ENCODE data around the gene PREPL.

DNA sequence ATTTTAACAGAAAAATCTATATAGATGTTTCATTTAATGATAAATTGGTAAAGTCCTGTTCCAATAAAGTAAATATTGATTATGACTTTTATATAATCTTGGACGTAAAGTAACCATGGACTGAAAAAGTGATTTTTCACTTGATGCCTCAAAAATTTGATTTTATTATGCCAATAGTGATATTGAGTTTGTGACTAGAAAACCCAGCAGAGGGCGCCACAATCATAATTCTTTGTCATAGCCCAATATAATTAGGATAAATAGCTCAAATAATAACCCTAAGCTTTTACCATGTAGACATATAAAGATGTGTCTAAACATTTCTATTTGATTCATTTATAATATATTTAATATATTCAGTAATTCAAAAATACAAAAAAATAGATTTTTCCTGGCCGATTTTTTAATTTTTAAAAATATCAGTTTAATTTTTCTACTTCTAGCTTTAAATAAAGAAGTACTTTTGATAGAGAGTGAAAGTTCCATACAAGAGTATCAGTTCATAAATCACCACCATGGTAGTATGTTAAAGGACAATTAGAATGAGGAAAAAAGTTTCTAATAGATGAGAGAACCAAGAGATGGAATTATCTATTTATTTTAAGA lies 31.1 kb upstream of the PREPL start:
- TF ChIP-seq, protein P1, sequence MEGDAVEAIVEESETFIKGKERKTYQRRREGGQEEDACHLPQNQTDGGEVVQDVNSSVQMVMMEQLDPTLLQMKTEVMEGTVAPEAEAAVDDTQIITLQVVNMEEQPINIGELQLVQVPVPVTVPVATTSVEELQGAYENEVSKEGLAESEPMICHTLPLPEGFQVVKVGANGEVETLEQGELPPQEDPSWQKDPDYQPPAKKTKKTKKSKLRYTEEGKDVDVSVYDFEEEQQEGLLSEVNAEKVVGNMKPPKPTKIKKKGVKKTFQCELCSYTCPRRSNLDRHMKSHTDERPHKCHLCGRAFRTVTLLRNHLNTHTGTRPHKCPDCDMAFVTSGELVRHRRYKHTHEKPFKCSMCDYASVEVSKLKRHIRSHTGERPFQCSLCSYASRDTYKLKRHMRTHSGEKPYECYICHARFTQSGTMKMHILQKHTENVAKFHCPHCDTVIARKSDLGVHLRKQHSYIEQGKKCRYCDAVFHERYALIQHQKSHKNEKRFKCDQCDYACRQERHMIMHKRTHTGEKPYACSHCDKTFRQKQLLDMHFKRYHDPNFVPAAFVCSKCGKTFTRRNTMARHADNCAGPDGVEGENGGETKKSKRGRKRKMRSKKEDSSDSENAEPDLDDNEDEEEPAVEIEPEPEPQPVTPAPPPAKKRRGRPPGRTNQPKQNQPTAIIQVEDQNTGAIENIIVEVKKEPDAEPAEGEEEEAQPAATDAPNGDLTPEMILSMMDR (IDR thresholded peaks at IDR 0.05) = peak; percentile 51 to 72 (median 62)
- TF ChIP-seq POLR2A (IDR thresholded peaks at IDR 0.05) = no peak

All from right lobe of liver (tissue), 4 donors.